NCI-H1417 (cell line): Measurements from ENCODE around the gene IQSEC2.

Experiments used
- DNase-seq, 3 experiments: peaks; one replicate each; lab custom pipeline; 2025; lab: John Stamatoyannopoulos, UW

The IQSEC2 gene

GRCh38 chrX:53244610-53245009 lies 36.8 kb downstream of the IQSEC2 start:
- DNase-seq: no peak

GRCh38 chrX:53242310-53242709 lies 39.1 kb downstream of the IQSEC2 start:
- DNase-seq: no peak

GRCh38 chrX:53241558-53241957 lies 39.8 kb downstream of the IQSEC2 start:
- DNase-seq: no peak

GRCh38 chrX:53239474-53239873 lies 41.9 kb downstream of the IQSEC2 start:
- peak in 2 of 3 experiments; percentile 2 to 4 for DNase-seq

GRCh38 chrX:53237056-53237455 lies 44.3 kb downstream of the IQSEC2 start:
- DNase-seq: no peak

- no peak for DNase-seq
Observed at GRCh38 chrX:53236025-53236679, 45.2 kb downstream of the IQSEC2 start.

- no peak for DNase-seq
Observed at GRCh38 chrX:53235566-53235965, 45.8 kb downstream of the IQSEC2 start.

- DNase-seq: no peak
Observed at GRCh38 chrX:53234484-53234883, 46.9 kb downstream of the IQSEC2 start.

- DNase-seq: no peak
Observed at GRCh38 chrX:53233536-53233935, 47.8 kb downstream of the IQSEC2 start.

GRCh38 chrX:53230116-53230515 lies 51.3 kb downstream of the IQSEC2 start:
- DNase-seq: no peak

GRCh38 chrX:53227224-53227765 lies 54.1 kb downstream of the IQSEC2 start:
- DNase-seq: no peak

GRCh38 chrX:53224860-53225797 lies 56.3 kb downstream of the IQSEC2 start, which contains the start of gene KDM5C:
Gene KDM5C, minus strand, starts transcription at chrX:53225207. Its CDS starts 318 bp downstream, at chrX:53224889.
- peak; percentile 86 to 99 (median 99) for DNase-seq

- DNase-seq: peak in 1 of 3 experiments; percentile 55
Observed at GRCh38 chrX:53223955-53224859, 57.2 kb downstream of the IQSEC2 start.

GRCh38 chrX:53223068-53223693 lies 58.2 kb downstream of the IQSEC2 start:
- DNase-seq: no peak
